ENCODE results near the gene ABHD17C.

Gene ABHD17C

DNA sequence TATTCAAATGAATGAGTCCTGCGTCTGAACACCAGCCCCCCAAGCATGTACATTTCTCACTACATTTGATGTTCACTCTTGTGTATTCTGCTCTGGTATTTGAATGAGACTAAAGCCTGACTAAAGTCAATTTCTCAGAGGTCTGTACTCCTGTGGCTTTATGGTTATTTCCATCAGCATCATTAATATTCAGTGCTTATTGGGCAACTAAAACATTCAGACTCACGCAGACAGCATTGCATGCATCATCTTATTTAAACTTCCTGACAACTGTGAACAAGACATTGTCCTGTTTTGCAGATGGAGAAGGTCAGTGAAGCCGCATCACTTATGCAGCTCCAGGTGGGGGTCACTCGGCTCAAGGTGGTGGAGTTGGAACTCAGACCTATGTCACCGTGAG lies 95.1 kb downstream of the ABHD17C start:
- no peak for DNase-seq

GRCh38 chr15:80791004-80791403 lies 95.9 kb downstream of the ABHD17C start:
- DNase-seq = no peak

DNA sequence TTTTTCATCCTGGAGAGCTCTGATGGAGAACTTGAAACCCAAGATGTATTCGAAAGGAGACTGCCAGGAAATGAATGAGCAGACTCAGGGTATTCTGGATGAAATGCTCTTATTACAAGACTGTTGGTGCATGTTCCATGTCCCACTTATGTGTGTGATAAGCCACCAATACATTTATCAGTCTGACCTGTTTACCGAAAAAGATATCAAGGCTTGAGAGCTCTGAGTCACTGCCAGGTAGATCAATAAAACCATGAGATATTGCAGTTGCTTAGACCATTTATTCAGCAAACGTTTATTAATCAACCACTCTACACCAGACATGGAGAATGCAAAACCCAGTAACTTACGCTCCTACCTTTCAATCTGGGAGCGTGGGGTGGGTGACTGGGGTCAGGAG lies 101.3 kb downstream of the ABHD17C start:
- no peak for DNase-seq

DNA sequence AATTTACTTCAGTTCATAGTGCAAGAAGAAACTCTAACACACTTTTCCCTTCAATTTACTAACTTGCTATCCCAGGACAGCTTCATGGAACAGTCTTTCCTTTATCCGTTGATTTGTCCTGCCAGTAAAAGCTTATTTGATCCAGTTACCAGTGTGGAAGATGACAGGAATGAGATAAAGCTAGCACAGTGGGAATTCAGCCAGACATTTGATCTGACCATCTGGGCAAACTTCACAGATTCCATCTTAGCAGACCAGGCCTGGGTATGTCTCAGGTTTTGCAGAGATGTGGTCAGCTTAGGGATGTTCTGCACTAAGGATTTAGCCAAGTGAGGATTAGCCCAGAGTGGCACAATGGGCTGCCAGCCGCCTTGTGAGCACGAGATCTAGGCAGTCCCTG lies 103.8 kb downstream of the ABHD17C start:
- no peak for DNase-seq

DNA sequence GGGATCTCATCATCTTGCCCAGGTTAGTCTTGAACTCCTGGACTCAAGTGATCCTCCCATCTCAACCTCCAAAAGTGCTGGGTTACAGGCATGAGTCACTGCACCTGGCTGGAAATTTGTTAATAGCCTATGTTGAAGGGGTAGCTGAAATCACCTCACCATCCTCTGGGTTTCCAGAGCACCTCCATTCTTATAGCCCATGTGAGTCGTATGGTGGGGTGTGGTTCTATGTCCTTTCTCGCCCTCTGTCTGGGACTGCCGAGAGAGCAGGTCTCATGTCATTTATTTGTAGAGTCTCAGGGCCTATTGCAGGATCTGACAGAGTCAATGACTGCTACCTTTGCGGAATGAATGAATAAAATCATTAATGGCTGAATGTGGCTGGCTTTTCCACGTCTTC lies 105.0 kb downstream of the ABHD17C start:
- DNase-seq = no peak

- DNase-seq = no peak
Observed at GRCh38 chr15:80801891-80802680, 107.0 kb downstream of the ABHD17C start.

DNA sequence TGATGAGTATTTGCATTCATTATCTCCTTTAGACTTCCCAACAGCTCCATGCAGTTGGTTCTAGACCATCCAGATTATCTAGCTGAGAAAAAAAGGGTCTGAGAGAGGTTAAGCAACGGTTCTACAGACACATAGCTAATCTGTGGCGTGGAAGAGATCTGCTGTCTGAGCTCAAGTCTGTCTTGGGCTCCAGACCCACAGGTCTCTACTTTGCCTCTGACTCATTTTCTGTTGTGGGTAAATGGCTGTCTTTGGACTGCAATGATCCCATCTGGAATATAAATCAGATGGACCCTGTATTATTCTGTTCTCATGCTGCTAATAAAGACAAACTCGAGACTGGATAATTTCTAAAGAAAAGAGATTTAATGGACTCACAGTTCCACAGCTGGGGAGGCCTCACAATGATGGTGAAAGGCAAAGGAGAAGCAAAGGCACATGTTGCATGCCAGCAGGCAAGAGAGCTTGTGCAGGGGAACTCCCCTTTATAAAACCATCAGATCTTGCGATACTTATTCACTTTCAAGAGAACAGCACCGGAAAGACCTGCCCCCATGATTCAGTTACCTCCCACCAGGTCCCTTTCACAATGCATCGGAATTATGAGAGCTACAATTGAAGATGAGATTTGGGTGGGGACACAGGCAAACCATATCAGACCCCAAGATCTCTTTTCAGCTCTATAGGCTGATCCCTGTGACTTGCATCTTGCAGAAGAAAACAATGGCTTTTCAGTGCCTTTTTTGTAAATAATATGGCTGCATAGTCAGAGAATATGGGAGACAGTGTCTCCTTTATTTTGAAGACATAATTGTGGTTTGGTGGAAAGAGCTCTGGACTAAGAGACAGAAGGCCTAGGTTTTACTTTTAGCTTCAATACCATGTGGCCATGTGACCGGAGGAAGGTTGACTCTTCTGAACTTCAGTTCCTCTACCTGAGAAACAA lies 108.7 kb downstream of the ABHD17C start:
- DNase-seq = no peak

DNA sequence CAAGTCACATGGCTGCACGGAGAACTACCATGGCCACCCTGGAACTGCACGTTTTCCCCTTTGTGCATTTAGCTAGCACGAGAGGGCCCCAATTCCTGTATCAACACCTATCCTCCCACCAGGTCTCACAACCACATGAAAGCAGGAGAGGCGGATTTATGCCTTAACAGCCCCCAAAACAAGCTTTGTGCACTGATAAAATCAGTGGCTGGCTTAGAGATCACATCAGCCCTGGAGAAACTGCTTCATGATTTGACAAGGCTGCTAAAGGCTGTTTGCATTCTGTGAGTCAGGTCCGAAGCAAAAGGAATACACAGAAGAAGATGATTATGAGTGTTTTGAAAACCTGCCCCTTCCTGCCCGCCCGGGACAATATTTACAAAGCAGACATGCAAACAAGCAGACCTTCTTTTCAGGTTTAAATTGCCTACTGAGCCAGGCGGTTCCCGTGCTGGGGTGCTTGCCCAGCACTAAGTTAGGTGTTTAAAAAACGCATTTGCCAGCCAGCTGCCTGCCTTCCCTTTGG lies 109.9 kb downstream of the ABHD17C start:
- peak; percentile 58 for DNase-seq

Data from NCI-H510A treated with DMSO at 0.1 percent for 48 hours (cell line).